ENCODE data around the gene BCL2A1. TPM values are rescaled to one million over a fixed set of nuclear protein-coding genes. Genes with fewer than 3 reads are reported as not detected.
"Not testable (repeated sequence)": the region's sequence is repeated elsewhere in the genome, so short reads cannot be mapped to it uniquely, and the experiment has no call there.

The BCL2A1 gene
- 1 to 10 TPM in 3 of 12 donors, under 1 TPM in 5, not detected in 4; 0.33 to 2.3 (median 0.47) TPM for polyA plus RNA-seq (ENCODE audit: insufficient read length in 12 of 12)
- long read RNA-seq, donor 1, partial matches to known transcripts, result 0 of 3 reads
- long read RNA-seq, donor 1, other reads (novel, unspliced or antisense), result 0 of 3 reads
- long read RNA-seq, donor 2, result 0 reads
- long read RNA-seq, donor 3, result 0 reads
- long read RNA-seq, donor 4, result 0 reads
- long read RNA-seq, donor 5, result 0 reads
- long read RNA-seq, donor 6, result 0 reads
- long read RNA-seq, donor 7, result 0 reads
- long read RNA-seq, donor 8, result 0 reads
- long read RNA-seq, donor 9, result 0 reads
- long read RNA-seq, donor 10, result 0 reads
- long read RNA-seq, donor 11, result 0 reads

DNA sequence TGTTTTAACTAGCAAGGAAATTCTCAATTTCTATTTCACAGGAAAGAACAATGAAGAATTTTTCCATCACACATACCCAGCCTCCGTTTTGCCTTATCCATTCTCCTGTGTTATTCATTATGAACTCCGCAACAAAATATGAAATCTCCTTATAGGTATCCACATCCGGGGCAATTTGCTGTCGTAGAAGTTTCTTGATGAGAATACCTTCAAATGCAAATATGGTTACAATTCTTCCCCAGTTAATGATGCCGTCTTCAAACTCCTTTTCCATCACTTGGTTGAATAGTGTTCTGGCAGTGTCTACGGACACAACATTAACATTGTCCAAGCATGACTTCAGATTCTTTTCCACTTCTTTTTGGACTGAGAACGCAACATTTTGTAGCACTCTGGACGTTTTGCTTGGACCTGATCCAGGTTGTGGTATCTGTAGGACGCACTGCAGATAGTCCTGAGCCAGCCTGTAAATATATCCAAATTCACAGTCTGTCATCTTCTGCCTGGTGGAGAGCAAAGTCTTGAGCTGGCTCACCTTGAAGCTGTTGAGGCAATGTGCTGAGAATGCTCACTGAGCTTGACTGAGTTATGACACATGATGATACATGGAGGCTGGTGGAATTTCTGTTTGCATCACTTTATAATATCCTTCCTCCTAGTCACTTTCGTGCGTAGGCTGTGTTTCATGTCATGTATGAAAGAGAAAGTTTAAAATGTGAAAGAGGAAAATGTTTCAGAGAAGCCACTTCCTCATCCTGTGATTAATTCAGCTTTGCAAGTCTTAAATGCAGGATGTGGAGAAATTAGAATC is at the start of gene BCL2A1:
Gene BCL2A1, minus strand, starts transcription at position 573 of the 811 bp plus-strand sequence. Its CDS starts 77 bp downstream, at position 496.
- no peak for DNase-seq

DNA sequence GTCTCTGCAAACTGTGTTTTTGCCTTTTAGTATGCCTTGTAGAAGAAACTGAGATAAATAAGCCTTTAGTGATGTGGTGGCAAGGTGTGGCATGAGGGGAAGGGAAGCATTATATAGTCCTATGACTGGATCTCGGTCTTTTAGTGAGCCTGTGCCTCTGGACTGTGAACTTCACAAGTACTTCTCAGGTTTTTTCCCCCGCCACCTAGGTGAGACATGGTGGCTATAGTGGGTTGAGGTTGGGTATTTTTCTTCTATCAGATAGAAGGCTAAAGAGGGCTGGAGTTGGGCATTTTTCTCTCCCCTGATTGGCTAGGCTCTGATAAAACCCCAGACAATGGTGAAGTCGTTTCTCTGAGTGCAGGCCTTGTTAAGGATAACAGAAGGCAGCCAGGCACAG is 49.7 kb upstream of the BCL2A1 start:
- no peak for DNase-seq

- DNase-seq, result not testable (repeated sequence)
These were observed 49.2 kb upstream of the BCL2A1 start for GRCh38 chr15:80020149-80020548.

GRCh38 chr15:80019168-80019745 is 48.3 kb upstream of the BCL2A1 start:
- DNase-seq, result no peak

DNA sequence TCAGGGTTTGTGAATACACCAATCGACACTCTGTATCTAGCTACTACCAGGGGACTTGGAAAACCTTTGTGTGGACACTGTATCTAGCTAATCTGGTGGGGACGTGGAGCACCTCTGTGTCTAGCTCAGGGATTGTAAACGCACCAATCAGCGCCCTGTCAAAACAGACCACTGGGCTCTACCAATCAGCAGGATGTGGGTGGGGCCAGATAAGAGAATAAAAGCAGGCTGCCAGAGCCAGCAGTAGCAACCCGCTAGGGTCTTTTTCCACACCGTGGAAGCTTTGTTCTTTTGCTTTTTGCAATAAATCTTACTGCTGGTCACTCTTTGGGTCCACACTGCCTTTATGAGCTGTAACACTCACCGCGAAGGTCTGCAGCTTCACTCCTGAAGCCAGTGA is 46.1 kb upstream of the BCL2A1 start:
- DNase-seq, result not testable (repeated sequence)

DNA sequence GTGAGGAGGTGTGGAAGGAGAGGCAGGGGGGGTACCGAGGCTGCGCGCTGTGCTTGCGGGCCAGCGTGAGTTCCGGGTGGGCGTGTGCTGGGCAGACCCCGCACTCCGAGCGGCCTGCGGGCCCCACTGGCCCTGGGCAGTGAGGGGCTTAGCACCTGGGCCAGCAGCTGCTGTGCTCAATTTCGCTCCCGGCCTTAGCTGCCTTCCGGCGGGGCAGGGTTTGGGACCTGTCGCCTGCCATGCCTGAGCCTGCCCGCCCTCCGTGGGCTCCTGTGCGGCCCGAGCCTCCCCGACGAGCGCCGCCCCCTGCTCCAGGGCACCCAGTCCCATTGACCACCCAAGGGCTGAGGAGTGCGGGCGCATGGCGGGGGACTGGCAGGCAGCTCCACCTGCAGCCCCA is 45.5 kb upstream of the BCL2A1 start:
- DNase-seq, result not testable (repeated sequence)

DNA sequence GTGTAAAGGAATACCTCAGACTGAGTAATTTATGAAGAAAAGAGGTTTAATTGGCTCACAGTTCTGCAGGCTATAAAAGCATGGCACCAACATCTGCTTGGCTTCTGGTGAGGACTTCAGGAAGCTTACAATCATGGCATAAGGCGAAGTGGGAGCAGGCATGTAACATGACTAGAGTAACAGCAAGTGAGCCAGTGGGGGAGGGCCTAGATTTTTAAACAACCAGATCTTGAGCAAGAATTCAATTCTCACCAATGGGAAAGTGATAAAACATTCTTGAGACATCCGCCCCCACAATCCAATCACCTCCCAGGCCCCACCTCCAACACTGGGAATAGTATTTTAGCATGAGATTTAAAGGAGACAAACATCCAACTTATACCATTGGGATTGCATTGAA is 44.2 kb upstream of the BCL2A1 start:
- DNase-seq, result no peak

DNA sequence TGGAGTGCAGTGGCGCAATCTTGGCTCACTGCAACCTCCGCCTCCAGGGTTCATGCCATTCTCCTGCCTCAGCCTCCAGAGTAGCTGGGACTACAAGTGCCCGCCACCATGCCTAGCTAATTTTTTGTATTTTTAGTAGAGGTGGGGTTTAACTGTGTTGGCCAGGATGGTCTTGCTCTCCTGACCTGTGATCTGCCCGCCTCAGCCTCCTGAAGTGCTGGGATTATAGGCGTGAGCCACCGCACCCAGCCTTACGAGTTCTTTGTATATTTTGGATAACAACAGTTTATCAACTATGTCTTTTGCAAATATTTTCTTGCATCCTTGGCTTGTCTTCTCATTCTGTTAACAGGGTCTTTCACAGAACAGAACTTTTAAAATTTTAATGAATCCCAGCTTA is 43.2 kb upstream of the BCL2A1 start:
- DNase-seq, result not testable (repeated sequence)

DNA sequence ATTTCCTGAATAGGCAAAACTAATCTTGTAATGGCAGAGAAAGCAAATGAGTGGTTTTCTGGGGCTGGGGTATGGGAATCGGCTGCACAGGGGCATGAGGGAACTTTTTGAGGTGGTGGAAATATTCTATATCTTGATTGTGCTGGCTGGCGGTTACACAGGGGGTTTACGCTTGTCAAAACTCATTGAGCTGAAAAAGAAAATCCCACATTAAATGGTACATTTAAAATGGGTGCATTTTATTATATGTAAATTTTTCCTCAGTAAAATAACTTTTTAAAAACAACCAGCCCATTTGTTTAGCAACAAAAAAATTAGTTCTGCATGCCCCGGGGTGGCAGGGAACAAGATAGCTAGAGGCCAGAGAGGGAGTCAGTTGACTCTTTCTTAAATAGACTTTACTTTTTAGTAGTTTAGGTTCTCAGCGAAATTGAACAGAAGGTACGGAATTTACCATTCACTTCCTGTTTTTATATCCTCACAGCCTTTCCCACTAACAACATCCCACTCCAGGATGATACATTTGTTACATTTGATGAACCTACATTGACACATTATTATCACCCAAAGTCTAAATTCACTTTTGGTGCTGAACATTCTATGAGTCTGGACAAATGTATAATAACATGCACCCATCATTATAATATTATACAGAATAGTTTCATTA is 41.2 kb upstream of the BCL2A1 start:
- DNase-seq, result no peak

DNA sequence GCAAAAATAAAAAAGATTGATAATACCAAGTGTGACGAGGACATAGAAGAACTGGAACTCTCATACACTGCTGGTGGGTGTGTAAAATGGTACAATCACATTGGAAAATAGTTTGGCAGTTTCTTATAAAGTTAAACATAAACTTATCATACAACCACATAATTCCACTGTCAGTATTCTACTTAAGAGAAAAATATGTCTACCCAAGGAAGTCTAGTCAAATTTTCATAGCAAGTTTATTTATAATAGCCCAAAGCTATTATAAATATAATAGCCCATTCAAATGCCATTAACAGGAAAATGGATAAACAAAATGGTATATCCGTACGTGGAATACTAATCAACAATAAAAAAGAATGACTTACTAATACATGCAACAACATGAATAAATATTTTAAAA is 40.6 kb upstream of the BCL2A1 start:
- DNase-seq, result no peak

DNA sequence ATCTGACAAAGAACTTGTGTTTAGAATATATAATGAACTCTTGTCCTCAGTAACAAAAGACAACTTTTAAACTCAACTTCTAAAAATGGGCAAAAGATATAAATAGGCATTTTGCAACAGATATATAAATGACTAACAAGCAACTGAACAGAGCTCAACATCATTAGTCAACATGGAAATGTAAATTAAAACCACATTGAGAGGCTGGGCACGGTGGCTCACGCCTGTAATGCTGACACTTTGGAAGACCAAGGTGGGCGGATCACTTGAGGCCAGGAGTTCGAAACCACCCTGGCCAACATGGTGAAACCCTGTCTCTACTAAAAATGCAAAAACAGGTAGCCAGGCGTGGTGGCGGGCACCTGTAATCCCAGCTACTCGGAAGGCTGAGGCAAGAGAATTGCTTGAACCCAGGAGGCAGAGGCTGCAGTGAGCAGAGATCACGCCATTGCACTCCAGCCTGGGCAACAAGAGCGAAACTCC is 40.1 kb upstream of the BCL2A1 start:
- DNase-seq, result not testable (repeated sequence)

DNA sequence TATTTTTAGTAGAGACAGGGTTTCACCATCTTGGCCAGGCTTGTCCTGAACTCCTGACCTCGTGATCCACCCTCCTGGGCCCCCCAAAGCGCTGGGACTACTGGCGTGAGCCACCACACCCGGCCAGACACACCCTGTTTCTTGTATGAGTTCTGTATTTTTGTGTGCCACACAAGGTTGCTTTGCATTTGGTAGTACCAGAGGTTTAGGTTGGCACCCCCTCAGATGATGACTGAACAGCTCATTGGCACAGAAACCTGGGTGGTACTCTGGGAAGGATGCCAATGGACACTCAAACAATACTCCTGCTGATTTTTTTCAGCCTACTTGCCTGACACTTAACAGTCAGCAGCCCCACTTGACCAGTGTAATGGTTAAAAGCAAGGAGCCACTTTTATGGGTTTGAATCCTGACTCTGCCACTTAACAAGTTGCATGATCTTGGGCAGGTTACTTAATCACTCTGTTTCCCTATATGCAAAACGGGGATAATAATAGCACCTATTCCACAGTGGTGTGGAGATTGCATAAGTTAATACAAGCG is 39.2 kb upstream of the BCL2A1 start:
- DNase-seq, result no peak

- DNase-seq, result no peak
These were observed 36.5 kb upstream of the BCL2A1 start for GRCh38 chr15:80007532-80007931.

GRCh38 chr15:80006946-80007345 is 36.0 kb upstream of the BCL2A1 start:
- DNase-seq, result no peak

DNA sequence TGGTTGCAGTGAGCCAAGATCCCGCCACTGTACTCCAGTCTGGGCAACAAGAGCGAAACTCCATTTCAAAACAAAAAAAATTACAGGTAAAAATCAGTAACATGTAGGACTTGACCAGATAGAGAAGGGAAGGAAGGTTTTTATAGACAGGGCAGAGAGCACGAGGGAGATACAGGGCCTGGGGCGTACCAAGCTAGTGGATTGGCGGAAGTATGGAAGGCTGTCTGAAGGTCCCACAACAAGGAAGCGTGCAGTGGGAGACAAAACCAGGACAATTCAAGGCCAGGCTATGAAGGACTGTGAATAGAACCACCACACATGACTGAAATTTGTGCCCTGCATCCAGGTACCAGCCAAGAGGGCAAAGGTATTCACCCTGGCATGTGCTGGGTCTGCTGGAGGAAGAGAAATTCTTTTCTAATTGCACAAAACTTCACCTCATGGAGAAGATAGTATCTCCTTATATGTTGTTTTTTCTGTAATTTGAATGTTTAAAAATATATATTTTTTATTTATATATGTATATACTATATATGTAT is 33.0 kb upstream of the BCL2A1 start:
- no peak for DNase-seq

GRCh38 chr15:80003171-80003570 is 32.2 kb upstream of the BCL2A1 start:
- no peak for DNase-seq

GRCh38 chr15:80002267-80002666 is 31.3 kb upstream of the BCL2A1 start:
- DNase-seq, result no peak

DNA sequence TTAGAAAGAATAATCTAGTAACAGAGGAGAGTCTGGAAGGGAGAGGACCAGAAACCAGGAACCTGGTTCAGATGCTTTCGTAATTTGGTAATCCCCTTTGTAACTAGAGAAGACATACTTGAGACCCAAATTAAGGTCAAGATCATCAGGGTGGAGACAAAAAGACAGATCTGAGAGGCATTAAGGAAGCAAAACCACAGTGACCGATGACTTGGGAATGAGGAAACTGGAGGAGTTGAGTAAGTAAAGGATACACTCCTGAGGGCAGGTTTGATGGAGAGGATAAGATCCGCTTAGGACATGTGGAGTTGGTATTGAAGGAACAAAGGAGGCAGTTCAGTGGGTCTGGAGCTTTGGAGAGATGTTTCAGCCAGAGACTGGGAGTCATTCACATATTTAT is 23.6 kb upstream of the BCL2A1 start:
- DNase-seq, result no peak

GRCh38 chr15:79991826-79992225 is 20.8 kb upstream of the BCL2A1 start:
- no peak for DNase-seq

DNA sequence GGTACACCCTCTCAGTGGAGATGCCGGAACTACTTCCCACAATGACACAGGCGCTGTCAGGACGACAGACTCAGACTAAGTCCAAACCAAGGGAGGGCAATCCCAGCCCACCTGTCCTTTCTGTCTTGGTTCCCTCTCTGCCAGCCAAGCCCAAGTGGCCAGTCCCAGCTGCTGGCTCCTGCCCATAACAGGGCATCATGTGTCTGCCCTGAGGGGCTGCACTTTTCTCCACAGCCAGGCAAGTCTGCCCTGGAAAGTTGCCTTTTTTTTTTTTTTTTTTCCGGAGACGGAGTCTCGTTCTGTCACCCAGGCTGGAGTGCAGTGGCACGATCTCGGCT is 20.0 kb upstream of the BCL2A1 start:
- DNase-seq, result no peak

DNA sequence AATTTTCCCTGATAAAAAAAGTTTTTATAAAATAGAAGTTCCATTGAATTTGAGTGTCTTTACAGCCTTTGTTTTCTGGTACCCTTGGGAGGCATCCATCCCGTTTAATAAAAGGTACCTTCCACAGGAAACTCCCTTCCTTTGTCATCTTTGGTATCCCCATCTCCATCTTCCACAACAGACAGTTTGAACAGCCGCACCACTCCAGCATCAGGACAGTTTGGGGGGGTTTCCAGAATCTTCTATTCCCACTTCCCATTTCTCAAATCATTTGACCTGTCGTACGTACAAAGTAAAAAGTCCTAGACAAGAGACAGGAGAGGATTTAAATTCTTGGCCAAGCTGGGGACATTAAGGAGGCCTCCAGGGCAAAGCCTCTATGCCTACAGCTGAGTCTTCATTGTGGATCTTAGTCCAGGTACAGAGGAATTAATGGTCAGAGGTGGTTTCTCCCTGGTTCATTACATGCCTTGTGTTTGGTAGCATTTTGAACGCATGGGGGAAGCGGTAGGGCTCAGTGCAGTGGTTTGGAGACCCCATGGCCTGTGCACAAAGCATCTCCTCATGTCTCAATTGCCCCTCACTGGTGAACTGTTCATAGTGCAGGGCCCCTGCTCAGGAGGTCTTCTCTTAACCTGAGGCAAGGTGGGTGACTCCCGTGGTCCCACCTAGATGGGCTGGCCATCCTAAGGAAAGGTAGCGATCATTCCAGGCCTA is 19.4 kb upstream of the BCL2A1 start:
- no peak for DNase-seq
